Colonic mucosa (tissue), 4 donors: Measurements from ENCODE around the gene TPRKB. TPM values are rescaled to one million over a fixed set of nuclear protein-coding genes. Genes with fewer than 3 reads are reported as not detected.
"Not testable (repeated sequence)": the region's sequence is repeated elsewhere in the genome, so short reads cannot be mapped to it uniquely, and the experiment has no call there.

Experiments
- DNase-seq: peaks from one replicate; pipeline ENCODE4 v3.0.0-alpha.2; 2020
- H3K27ac ChIP-seq: fragments of 200-600 bp; one replicate; pipeline ENCODE4 v1.8.0; 2021
- H3K27me3 ChIP-seq: fragments of 200-600 bp; one replicate; pipeline ENCODE4 v1.8.0; 2021
- H3K36me3 ChIP-seq: fragments of 200-600 bp; one replicate; pipeline ENCODE4 v1.8.0; 2021
- H3K4me1 ChIP-seq: fragments of 200-600 bp; one replicate; pipeline ENCODE4 v1.8.0; 2021; ENCODE audit warnings: mild to moderate bottlenecking
- H3K4me3 ChIP-seq: fragments of 200-600 bp; one replicate; pipeline ENCODE4 v1.8.0; 2021
- H3K9ac ChIP-seq, 2 donors: one replicate each; pipeline ENCODE4 v1.7.0; 2013; ENCODE audit warnings: control low read depth in 2 of 2, low read depth in 2 of 2, low read length in 2 of 2
- H3K9me3 ChIP-seq: fragments of 200-600 bp; one replicate; pipeline ENCODE4 v1.8.0; 2021
- intact Hi-C: fragments of 100-400 bp; cut with DNase I; formaldehyde crosslinking; loops from one replicate; pipeline ENCODE4 v1.14.1; 2022
- total RNA-seq, 2 donors: library from RNA; stranded (reverse); fragmentation: NEBNext Ultra II Directional in 1 of 2; extraction: Animal tissue kit (Norgen Biotek cat#: 25700) in 1 of 2; gene quantifications; one replicate each; pipeline ENCODE4 v1.2.1, GENCODE V29; 2021
- TF ChIP-seq, protein P1 (sequence below): fragments of 200-600 bp; IDR thresholded peaks from one replicate; pipeline ENCODE4 v1.8.0; 2022; ENCODE audit warnings: antibody characterized with exemption, mild to moderate bottlenecking
- donor health status: healthy.
- donor health status: DM: no; HTN: no; CAD: no.
- donor health status: DM: no; HTN: no; CAD: no.

The TPRKB gene
- total RNA-seq, 2 donors from 2014 or later, result 28.2 to 37.5 TPM

DNA sequence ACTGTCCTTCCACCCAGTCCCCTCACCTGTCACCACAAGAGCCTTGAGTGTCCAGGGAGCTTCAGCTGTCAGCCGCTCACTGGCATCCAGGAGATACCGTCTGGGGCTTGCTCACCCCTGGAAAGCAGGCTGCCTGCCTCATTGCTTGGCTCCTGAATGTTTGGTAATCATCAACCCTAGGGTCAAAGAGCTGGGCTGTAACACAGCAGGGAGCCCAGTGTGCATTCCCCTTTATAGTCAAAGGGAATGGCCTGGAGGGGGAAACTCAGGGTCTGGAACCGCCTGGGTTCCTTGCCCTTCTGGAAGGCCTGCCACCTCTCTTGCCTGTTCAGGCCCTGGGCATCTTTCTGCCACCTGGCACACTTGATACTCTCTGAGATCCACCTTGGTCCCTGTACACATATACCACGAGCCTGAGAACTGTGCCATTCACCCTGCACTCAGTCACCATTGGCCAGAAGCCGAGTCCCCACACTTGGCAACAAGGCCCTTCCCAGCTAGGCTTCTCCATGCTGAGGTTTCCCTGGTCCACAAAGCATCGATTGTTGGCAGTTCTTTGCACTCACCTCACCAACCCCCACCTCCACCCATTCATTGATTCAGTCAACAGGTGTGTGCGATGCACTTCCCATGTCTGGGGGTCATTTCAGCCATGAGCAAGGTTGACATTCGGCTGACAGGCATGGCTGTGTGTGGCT lies 35.0 kb downstream of the TPRKB start:
- no peak overlapping the region for H3K27ac ChIP-seq
- peak; percentile 31 for DNase-seq
- intact Hi-C loops, result no loop called here

DNA sequence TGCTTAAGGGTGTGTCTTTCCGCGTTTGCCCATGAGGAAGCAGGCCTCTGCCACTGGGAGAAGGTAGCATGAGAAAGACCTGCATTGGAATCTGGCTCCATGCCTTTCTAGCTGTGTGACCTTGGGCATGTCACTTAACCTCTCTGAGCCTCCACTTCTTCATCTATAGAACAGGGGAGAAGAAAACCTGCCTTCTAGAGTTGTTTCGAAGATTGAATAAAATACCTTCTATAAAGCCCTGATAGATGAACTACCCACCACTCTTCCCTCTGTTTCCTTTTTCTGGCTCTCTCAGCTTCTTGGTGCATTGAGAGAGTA lies 35.7 kb downstream of the TPRKB start:
- intact Hi-C loops, H3K27ac ChIP-seq, H3K4me3 ChIP-seq, H3K27me3 ChIP-seq, H3K9me3 ChIP-seq, H3K36me3 ChIP-seq, DNase-seq, H3K9ac ChIP-seq: not testable (repeated sequence)
- H3K4me1 ChIP-seq, result peaks cover 11% of the 10 kb centered on the region

More for the DNA sequence above, 35.0 kb downstream of the TPRKB start:
- peaks cover 11% of the 10 kb centered on the region for H3K4me1 ChIP-seq
- TF ChIP-seq, protein P1, sequence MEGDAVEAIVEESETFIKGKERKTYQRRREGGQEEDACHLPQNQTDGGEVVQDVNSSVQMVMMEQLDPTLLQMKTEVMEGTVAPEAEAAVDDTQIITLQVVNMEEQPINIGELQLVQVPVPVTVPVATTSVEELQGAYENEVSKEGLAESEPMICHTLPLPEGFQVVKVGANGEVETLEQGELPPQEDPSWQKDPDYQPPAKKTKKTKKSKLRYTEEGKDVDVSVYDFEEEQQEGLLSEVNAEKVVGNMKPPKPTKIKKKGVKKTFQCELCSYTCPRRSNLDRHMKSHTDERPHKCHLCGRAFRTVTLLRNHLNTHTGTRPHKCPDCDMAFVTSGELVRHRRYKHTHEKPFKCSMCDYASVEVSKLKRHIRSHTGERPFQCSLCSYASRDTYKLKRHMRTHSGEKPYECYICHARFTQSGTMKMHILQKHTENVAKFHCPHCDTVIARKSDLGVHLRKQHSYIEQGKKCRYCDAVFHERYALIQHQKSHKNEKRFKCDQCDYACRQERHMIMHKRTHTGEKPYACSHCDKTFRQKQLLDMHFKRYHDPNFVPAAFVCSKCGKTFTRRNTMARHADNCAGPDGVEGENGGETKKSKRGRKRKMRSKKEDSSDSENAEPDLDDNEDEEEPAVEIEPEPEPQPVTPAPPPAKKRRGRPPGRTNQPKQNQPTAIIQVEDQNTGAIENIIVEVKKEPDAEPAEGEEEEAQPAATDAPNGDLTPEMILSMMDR, result no peak
- no peak overlapping the region for H3K9ac ChIP-seq
- H3K36me3 ChIP-seq, result no peaks in the 10 kb centered on the region
- H3K9me3 ChIP-seq, result no peaks in the 10 kb centered on the region
- H3K4me3 ChIP-seq, result no peak overlapping the region
- no peaks in the 10 kb centered on the region for H3K27me3 ChIP-seq

DNA sequence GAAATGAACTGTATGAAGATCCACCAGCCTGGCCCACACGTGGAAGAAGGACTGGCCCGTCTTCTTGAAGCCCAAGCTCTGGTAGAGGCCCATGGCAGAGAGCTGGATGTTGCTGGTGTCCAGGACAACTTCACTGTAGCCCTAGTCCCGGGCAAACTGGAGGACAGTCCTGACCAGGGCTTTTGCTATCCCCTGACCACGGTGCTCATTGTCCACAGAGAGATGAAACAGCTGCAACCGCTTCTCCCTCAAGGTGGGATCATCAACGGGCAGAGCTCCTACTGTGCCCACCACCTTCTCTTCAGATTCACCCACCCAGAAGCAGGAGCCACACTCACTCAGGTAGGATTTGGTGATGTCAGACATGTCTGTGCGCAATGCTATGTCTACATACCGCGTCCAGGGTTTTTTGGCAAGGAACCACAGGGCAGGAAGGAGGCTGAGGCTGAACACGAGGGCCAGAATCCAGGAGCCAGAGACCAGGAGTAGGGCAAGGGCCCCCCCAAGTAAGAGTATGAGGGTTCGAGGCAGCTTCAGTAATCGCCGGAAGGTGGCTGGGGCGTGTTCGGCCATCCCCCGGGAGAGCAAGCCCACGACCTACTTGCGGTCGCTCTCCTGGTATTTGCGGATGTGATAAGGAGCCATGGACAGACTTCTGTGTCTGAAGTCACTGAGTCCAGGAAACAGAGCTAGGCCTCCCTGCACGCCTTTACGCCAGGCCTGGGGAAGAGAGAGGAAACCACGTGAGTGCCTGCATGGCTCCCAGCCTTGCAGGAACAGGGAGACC lies 36.3 kb downstream of the TPRKB start:
- H3K36me3 ChIP-seq, result no peaks in the 10 kb centered on the region
- H3K4me1 ChIP-seq, result peaks cover 11% of the 10 kb centered on the region
- TF ChIP-seq, protein P1, result no peak
- H3K27me3 ChIP-seq, result no peaks in the 10 kb centered on the region
- H3K9me3 ChIP-seq, result no peaks in the 10 kb centered on the region
- peak overlapping the region; percentile 58 for H3K27ac ChIP-seq
- DNase-seq, result peak; percentile 54
- H3K9ac ChIP-seq, result peak overlapping the region in 1 of 2 donors; percentile 51
- no peak overlapping the region for H3K4me3 ChIP-seq
- intact Hi-C loops, result no loop called here

- intact Hi-C loops, result no loop called here
Observed at GRCh38 chr2:73700131-73700611, 37.0 kb downstream of the TPRKB start.

GRCh38 chr2:73699437-73699836 lies 37.7 kb downstream of the TPRKB start:
- Histone ChIP-seq H3K9me3 (no peaks in the 10 kb centered on the region), H3K4me1 (peaks cover 11% of the 10 kb centered on the region), H3K27ac (no peak overlapping the region), H3K27me3 (no peaks in the 10 kb centered on the region), H3K9ac (no peak overlapping the region), H3K36me3 (no peaks in the 10 kb centered on the region), H3K4me3 (no peak overlapping the region)
- no peak for DNase-seq
- TF ChIP-seq, protein P1, result no peak
- intact Hi-C loops, result no loop called here

More at GRCh38 chr2:73700131-73700611, 37.0 kb downstream of the TPRKB start:
- peaks cover 11% of the 10 kb centered on the region for H3K4me1 ChIP-seq
- no peaks in the 10 kb centered on the region for H3K27me3 ChIP-seq
- peak; percentile 52 for DNase-seq
- H3K9ac ChIP-seq, result peak overlapping the region in 1 of 2 donors; percentile 51
- peak overlapping the region; percentile 58 for H3K27ac ChIP-seq
- TF ChIP-seq, protein P1, result no peak
- no peaks in the 10 kb centered on the region for H3K9me3 ChIP-seq
- H3K36me3 ChIP-seq, result no peaks in the 10 kb centered on the region
- no peak overlapping the region for H3K4me3 ChIP-seq

DNA sequence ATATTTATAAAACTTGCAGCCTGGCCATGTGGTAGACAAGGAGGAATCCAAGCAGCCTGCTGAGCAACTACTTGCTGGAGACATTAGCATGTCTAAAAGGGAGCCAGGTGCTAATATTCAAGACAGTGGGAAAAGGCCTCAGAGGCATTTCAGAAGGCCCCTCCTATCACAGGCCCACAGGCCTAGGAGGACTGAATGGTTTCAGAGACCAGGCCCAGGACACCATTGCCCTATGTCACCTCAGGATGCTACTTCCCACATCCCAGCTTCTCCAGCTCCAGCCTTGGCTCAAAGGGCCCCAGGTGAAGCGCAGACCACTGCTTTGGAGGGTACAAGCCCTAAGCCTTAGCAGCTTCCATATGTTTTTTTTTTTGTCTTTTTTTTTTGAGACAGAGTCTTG lies 39.0 kb downstream of the TPRKB start:
- DNase-seq, result no peak

More for the DNA sequence above, 39.0 kb downstream of the TPRKB start:
- Histone ChIP-seq H3K4me1 (peaks cover 11% of the 10 kb centered on the region), H3K27ac (no peak overlapping the region), H3K4me3 (no peak overlapping the region), H3K36me3 (no peaks in the 10 kb centered on the region), H3K27me3 (no peaks in the 10 kb centered on the region), H3K9ac (no peak overlapping the region), H3K9me3 (no peaks in the 10 kb centered on the region)
- intact Hi-C loops, result no loop called here
- TF ChIP-seq, protein P1, result no peak
